Measurements from ENCODE around the gene SQOR. TPM values are rescaled to one million over a fixed set of nuclear protein-coding genes. Genes with fewer than 3 reads are reported as not detected.
A peak's percentile ranks its signal among the peaks of the same experiment; 100 is the strongest.

The SQOR gene
- total RNA-seq, 1 donor from 2014 or later: 310 TPM

- no peak for FAIRE-seq
- TF ChIP-seq, protein P1, sequence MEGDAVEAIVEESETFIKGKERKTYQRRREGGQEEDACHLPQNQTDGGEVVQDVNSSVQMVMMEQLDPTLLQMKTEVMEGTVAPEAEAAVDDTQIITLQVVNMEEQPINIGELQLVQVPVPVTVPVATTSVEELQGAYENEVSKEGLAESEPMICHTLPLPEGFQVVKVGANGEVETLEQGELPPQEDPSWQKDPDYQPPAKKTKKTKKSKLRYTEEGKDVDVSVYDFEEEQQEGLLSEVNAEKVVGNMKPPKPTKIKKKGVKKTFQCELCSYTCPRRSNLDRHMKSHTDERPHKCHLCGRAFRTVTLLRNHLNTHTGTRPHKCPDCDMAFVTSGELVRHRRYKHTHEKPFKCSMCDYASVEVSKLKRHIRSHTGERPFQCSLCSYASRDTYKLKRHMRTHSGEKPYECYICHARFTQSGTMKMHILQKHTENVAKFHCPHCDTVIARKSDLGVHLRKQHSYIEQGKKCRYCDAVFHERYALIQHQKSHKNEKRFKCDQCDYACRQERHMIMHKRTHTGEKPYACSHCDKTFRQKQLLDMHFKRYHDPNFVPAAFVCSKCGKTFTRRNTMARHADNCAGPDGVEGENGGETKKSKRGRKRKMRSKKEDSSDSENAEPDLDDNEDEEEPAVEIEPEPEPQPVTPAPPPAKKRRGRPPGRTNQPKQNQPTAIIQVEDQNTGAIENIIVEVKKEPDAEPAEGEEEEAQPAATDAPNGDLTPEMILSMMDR (IDR thresholded peaks at IDR 0.05; ENCODE audit: insufficient read depth, low read length, severe bottlenecking): no peak
These were observed 31.5 kb downstream of the SQOR start for GRCh38 chr15:45666119-45666875.

DNA sequence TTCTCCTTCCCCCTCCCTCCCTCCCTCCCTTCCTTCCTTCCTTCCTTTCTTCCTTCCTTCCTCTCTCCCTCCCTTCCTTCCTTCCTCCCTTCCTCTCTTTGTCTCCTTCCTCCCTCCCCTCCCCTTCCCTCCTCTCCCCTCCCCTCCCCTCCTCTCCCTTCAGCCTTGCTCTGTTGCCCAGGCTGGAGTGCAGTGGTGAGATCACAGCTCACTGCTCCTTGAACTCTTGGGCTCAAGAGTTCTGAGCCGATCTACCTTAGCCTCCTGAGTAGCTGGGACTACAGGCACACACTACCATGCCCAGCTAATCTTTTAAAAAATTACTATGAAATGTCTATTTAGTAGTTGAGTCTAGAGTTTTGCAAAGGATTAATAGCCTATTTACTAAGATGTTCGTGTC is 32.2 kb downstream of the SQOR start:
- Histone ChIP-seq H3K36me3 (ENCODE audit: control insufficient read depth, insufficient read depth, low read length) (peaks cover 20% of the 10 kb centered on the region), H3K4me3 (ENCODE audit: low read depth, low read length) (no peak overlapping the region), H3K27me3 (ENCODE audit: control insufficient read depth, insufficient read depth, low read length) (no peaks in the 10 kb centered on the region)
- DNase-seq (ENCODE audit: low read depth) (no peak), FAIRE-seq (no peak)
- TF ChIP-seq, protein P1 (IDR thresholded peaks at IDR 0.05; ENCODE audit: insufficient read depth, low read length, severe bottlenecking): no peak

More at GRCh38 chr15:45666119-45666875, 31.5 kb downstream of the SQOR start:
- Histone ChIP-seq H3K4me3 (ENCODE audit: low read depth, low read length) (no peak overlapping the region), H3K27me3 (ENCODE audit: control insufficient read depth, insufficient read depth, low read length) (no peaks in the 10 kb centered on the region), H3K36me3 (ENCODE audit: control insufficient read depth, insufficient read depth, low read length) (peaks cover 16% of the 10 kb centered on the region)
- peak; percentile 12 for DNase-seq (ENCODE audit: low read depth)

DNA sequence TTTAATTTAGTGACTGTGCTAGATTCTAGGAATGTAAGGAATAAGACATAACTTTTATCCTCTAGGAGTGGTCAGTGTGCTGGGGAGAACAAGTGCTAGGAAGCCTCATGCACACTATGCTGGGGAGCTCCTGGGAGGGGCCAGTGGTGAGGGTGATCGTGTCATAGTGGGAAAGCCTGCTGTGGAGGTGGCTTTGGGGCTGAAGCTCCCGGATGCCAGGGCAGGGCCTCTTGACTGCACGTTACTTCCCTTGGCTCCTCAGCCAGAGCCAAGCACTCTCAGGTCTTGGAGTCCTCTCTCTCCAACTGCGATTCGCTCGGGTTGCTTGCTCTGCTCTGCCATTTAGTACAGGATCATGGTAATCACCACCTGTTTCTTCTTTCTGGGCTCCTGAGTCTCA is 33.6 kb downstream of the SQOR start:
- Histone ChIP-seq H3K4me3 (ENCODE audit: low read depth, low read length) (no peak overlapping the region), H3K36me3 (ENCODE audit: control insufficient read depth, insufficient read depth, low read length) (peaks cover 25% of the 10 kb centered on the region), H3K27me3 (ENCODE audit: control insufficient read depth, insufficient read depth, low read length) (no peaks in the 10 kb centered on the region)
- DNase-seq (ENCODE audit: low read depth): no peak
- FAIRE-seq: no peak
- TF ChIP-seq, protein P1 (IDR thresholded peaks at IDR 0.05; ENCODE audit: insufficient read depth, low read length, severe bottlenecking): no peak

DNA sequence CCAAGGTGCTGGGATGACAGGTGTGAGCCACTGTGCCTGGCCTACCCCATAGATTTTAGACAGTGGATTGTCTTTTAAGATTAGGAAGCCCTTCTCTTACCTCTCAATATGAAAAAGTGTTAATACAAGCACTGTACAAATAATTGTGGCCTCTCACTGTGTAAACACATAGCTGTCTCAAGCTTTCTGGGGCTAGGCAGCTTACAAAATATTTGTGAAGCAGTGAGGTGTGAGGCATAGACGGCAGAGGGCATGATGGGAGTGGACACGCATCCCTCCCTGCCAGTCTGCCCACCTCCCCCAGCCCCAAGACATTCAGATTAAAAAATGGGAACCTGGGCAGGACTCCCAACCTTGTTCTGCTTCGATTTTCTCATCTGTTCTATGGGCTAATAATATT is 34.6 kb downstream of the SQOR start:
- DNase-seq (ENCODE audit: low read depth) (no peak), FAIRE-seq (no peak)
- Histone ChIP-seq H3K4me3 (ENCODE audit: low read depth, low read length) (no peak overlapping the region), H3K27me3 (ENCODE audit: control insufficient read depth, insufficient read depth, low read length) (no peaks in the 10 kb centered on the region), H3K36me3 (ENCODE audit: control insufficient read depth, insufficient read depth, low read length) (peaks cover 28% of the 10 kb centered on the region)
- TF ChIP-seq, protein P1 (IDR thresholded peaks at IDR 0.05; ENCODE audit: insufficient read depth, low read length, severe bottlenecking): no peak

GRCh38 chr15:45670091-45670490 is 35.3 kb downstream of the SQOR start:
- Histone ChIP-seq H3K27me3 (ENCODE audit: control insufficient read depth, insufficient read depth, low read length) (no peaks in the 10 kb centered on the region), H3K4me3 (ENCODE audit: low read depth, low read length) (no peak overlapping the region), H3K36me3 (ENCODE audit: control insufficient read depth, insufficient read depth, low read length) (peaks cover 31% of the 10 kb centered on the region)
- DNase-seq (ENCODE audit: low read depth): no peak
- TF ChIP-seq, protein P1 (IDR thresholded peaks at IDR 0.05; ENCODE audit: insufficient read depth, low read length, severe bottlenecking): no peak
- FAIRE-seq: no peak

- no peaks in the 10 kb centered on the region for H3K27me3 ChIP-seq (ENCODE audit: control insufficient read depth, insufficient read depth, low read length)
- FAIRE-seq (no peak), DNase-seq (ENCODE audit: low read depth) (no peak)
- no peak overlapping the region for H3K4me3 ChIP-seq (ENCODE audit: low read depth, low read length)
- peaks cover 31% of the 10 kb centered on the region for H3K36me3 ChIP-seq (ENCODE audit: control insufficient read depth, insufficient read depth, low read length)
- TF ChIP-seq, protein P1 (IDR thresholded peaks at IDR 0.05; ENCODE audit: insufficient read depth, low read length, severe bottlenecking): no peak
These were observed 35.7 kb downstream of the SQOR start for GRCh38 chr15:45670511-45670910.

Data from bronchial epithelial cell (primary cell).